K562 (cell line): ENCODE results near the gene MUC5B. TPM values are rescaled to one million over a fixed set of nuclear protein-coding genes. Genes with fewer than 3 reads are reported as not detected.

ENCODE experiments used
- ATAC-seq: fragments of 200-7000 bp; cut with Tn5 transposase; 3 replicates; pipeline ENCODE4 v1.9.1; 2020; ENCODE audit warnings: moderate library complexity
- BruUV-seq: library from RNA; stranded (reverse); fragments of 400-500 nt; replicated peaks from 2 replicates; lab custom pipeline; 2021; lab: Mats Ljungman, UMichigan
- CTCF ChIA-PET: fragments of 300-600 bp; formaldehyde crosslinking; extraction: SDS; loops from one replicate; lab custom pipeline; 2021; ENCODE audit warnings: low intra/inter-chr PET ratio; lab: Yijun Ruan, JAX
- POLR2A ChIA-PET: fragments of 300-600, 350-650 bp; sonication (Branson Sonifier 250); formaldehyde crosslinking; extraction: SDS; loops from one replicate; lab custom pipeline; 2021; ENCODE audit warnings: antibody characterized with exemption, inconsistent platforms; lab: Yijun Ruan, JAX
- DNase-seq, 4 experiments: peaks; one replicate each; pipeline versions ENCODE4 v3.0.0 to v3.0.0-alpha.2; 2011 to 2018; ENCODE audit warnings: low spot score in 3 of 4, mixed read lengths in 3 of 4; ENCODE audit errors: extremely low read depth in 1 of 4
- FAIRE-seq: peaks from 2 replicates; lab custom pipeline; 2011; peaks lifted over from hg19 to GRCh38; lab: Jason Lieb, UNC
- H2AFZ ChIP-seq: 2 replicates; pipeline ENCODE4 v1.6.0; 2011; ENCODE audit warnings: low read depth, low read length, control low read depth, inconsistent platforms
- H3K27ac ChIP-seq: fragments of 200-600 bp; 3 replicates; pipeline ENCODE4 v1.8.0; 2011; ENCODE audit warnings: low read depth, mild to moderate bottlenecking, control low read depth, inconsistent platforms, low read length, moderate library complexity, mixed read lengths; ENCODE audit errors: extremely low read depth
- H3K27me3 ChIP-seq, 2 experiments: fragments of 300-600 bp in 1 of 2; 2 replicates in 1 of 2; 3 replicates in 1 of 2; pipeline versions ENCODE4 v1.6.0 to v1.8.0; 2011; ENCODE audit warnings: inconsistent platforms in 2 of 2, low read length in 2 of 2, mild to moderate bottlenecking in 1 of 2, mixed read lengths in 1 of 2, moderate library complexity in 1 of 2; ENCODE audit not compliant: control insufficient read depth in 2 of 2, insufficient read depth in 2 of 2
- H3K36me3 ChIP-seq: fragments of 300-600 bp; 3 replicates; pipeline ENCODE4 v1.8.0; 2011; ENCODE audit warnings: mild to moderate bottlenecking, low read length, inconsistent platforms; ENCODE audit not compliant: control insufficient read depth, insufficient read depth
- H3K4me1 ChIP-seq, 2 experiments: fragments of 200-600 bp in 1 of 2; replicated peaks in 1 of 2; 2 replicates in 1 of 2; 3 replicates in 1 of 2; pipeline versions ENCODE4 v1.5.1 to v1.8.0; 2011; ENCODE audit warnings: inconsistent platforms in 2 of 2, low read length in 2 of 2, mild to moderate bottlenecking in 1 of 2, mixed read lengths in 1 of 2, moderate library complexity in 1 of 2; ENCODE audit not compliant: control insufficient read depth in 2 of 2, insufficient read depth in 2 of 2
- H3K4me2 ChIP-seq: 2 replicates; pipeline ENCODE4 v1.6.1; 2011; ENCODE audit warnings: low read length, control low read depth, inconsistent platforms, mixed read lengths; ENCODE audit not compliant: insufficient read depth
- H3K4me3 ChIP-seq: fragments of 200-600 bp; sonication (generic), shearing (Covaris generic); 2 replicates; pipeline ENCODE4 v1.5.1; 2016; ENCODE audit warnings: control low read depth, inconsistent platforms
- H3K79me2 ChIP-seq: fragments of 200-600 bp; 3 replicates; pipeline ENCODE4 v1.8.0; 2011; ENCODE audit warnings: low read length, inconsistent platforms; ENCODE audit not compliant: control insufficient read depth, insufficient read depth
- H3K9ac ChIP-seq, 2 experiments: 2 replicates each; pipeline versions ENCODE4 v1.6.0 to v1.6.1; 2011; ENCODE audit warnings: low read depth in 2 of 2, low read length in 2 of 2, control low read depth in 1 of 2, inconsistent platforms in 1 of 2, mild to moderate bottlenecking in 1 of 2, mixed read lengths in 1 of 2; ENCODE audit not compliant: insufficient read depth in 1 of 2
- H3K9me1 ChIP-seq: one replicate; pipeline ENCODE4 v1.6.0; 2011; ENCODE audit warnings: inconsistent platforms, mild to moderate bottlenecking, low read length, moderate library complexity; ENCODE audit not compliant: control insufficient read depth, insufficient read depth
- H3K9me3 ChIP-seq: replicated peaks from 2 replicates; pipeline ENCODE4 v1.5.1; 2011; ENCODE audit warnings: low read depth, low read length, inconsistent platforms; ENCODE audit not compliant: control insufficient read depth, insufficient read depth
- H4K20me1 ChIP-seq: replicated peaks from 2 replicates; pipeline ENCODE4 v1.6.1; 2011; ENCODE audit warnings: low read length, inconsistent platforms, mixed read lengths; ENCODE audit not compliant: control insufficient read depth, insufficient read depth
- COPS2 ChIP-seq: fragments of 450-650 bp; conservative IDR thresholded peaks from 2 replicates; pipeline ENCODE4 v1.6.1; 2016; ENCODE audit warnings: mild to moderate bottlenecking, moderate library complexity
- EGR1 ChIP-seq: fragments of 450-650 bp; conservative IDR thresholded peaks from 2 replicates; pipeline ENCODE4 v1.6.1; 2017; ENCODE audit warnings: mild to moderate bottlenecking
- ETS2 ChIP-seq: IDR thresholded peaks from 2 replicates; pipeline ENCODE4 v1.6.1; 2016; ENCODE audit warnings: borderline replicate concordance, missing genetic modification characterization, mild to moderate bottlenecking, moderate library complexity, missing compliant biosample characterization; ENCODE audit not compliant: poor library complexity, severe bottlenecking
- FIP1L1 ChIP-seq: fragments of 200-400 bp; formaldehyde crosslinking; IDR thresholded peaks from 2 replicates; pipeline ENCODE4 v1.6.1; 2018; ENCODE audit warnings: mild to moderate bottlenecking, low read depth, low read length; ENCODE audit not compliant: poor library complexity, severe bottlenecking
- JUNB ChIP-seq: fragments of 450-650 bp; formaldehyde crosslinking; conservative IDR thresholded peaks from 2 replicates; pipeline ENCODE4 v1.4.0; 2020; ENCODE audit warnings: mild to moderate bottlenecking
- PHB ChIP-seq: fragments of 250-450 bp; sonication (Bioruptor Pico); IDR thresholded peaks from 2 replicates; pipeline ENCODE4 v1.5.0; 2021
- POLR3A ChIP-seq: IDR thresholded peaks from 2 replicates; pipeline ENCODE4 v1.6.1; 2011; ENCODE audit warnings: borderline replicate concordance, mild to moderate bottlenecking, moderate library complexity; ENCODE audit not compliant: insufficient read length, insufficient read depth; ENCODE audit errors: extremely low read depth
- RBM34 ChIP-seq: fragments of 200-400 bp; formaldehyde crosslinking; IDR thresholded peaks from 2 replicates; pipeline ENCODE4 v1.6.1; 2018; ENCODE audit warnings: low read length, borderline replicate concordance; ENCODE audit not compliant: insufficient read depth
- ZNF174 ChIP-seq: fragments of 250-450 bp; sonication (Bioruptor Pico); IDR thresholded peaks from 2 replicates; pipeline ENCODE4 v1.4.0; 2020; ENCODE audit warnings: mild to moderate bottlenecking
- ZNF175 ChIP-seq: fragments of 200-800 bp; sonication (Bioruptor generic); IDR thresholded peaks from 2 replicates; pipeline ENCODE4 v1.6.1; 2016; ENCODE audit warnings: low read depth, mild to moderate bottlenecking, missing genetic modification characterization, missing compliant biosample characterization
- WGBS: fragments of 100-300 bp; shearing (Covaris generic); methylation state at CpG from one replicate; pipeline ENCODE4 v1.1.6; 2016; ENCODE audit warnings: low coverage, mixed read lengths; ENCODE audit not compliant: insufficient coverage; ENCODE audit errors: missing lambda C conversion rate; 5-methylcytosine and 5-hydroxymethylcytosine counted together
- in situ Hi-C: fragments of 300-500 bp; cut with MboI; formaldehyde crosslinking; loops from 4 replicates; pipeline ENCODE4 v1.15.0; 2018; ENCODE audit warnings: inconsistent platforms, mixed read lengths
- intact Hi-C: fragments of 100-400 bp; cut with micrococcal nuclease; formaldehyde crosslinking; loops from 2 replicates; pipeline ENCODE4 v1.14.2; 2022
- polyA plus RNA-seq, 8 experiments: library from polyadenylated mRNA; depleted of rRNA in 4 of 8; stranded (reverse) in 5 of 8; unstranded in 3 of 8; fragments of >200 nt; fragmentation: Nextera tagmentation in 2 of 8; fragmentation: Illumina TruSeq in 1 of 8; extraction: Ambion mirVana in 2 of 8; extraction: Trizol in 1 of 8; gene quantifications; 2 replicates each; pipeline versions ENCODE4 v1.2.1 to v1.2.3, GENCODE V29; 2011 to 2014; ENCODE audit warnings: inconsistent platforms in 1 of 8, missing spikeins in 1 of 8
- total RNA-seq, 7 experiments: library from RNA; depleted of rRNA in 6 of 7; stranded (reverse); fragments of >200 nt in 6 of 7; fragmentation: Illumina TruSeq in 2 of 7; extraction: Trizol in 2 of 7; gene quantifications; 2 replicates each; pipeline versions ENCODE4 v1.2.1 to v1.2.3, GENCODE V29; 2011 to 2021; ENCODE audit warnings: low replicate concordance in 1 of 7
- TF ChIP-seq, protein P1 (sequence below), 2 experiments: fragments of 450-650 bp in 1 of 2; IDR thresholded peaks; 2 replicates each; pipeline ENCODE4 v1.6.1; 2011 to 2017; ENCODE audit warnings: low read depth in 2 of 2, antibody characterized with exemption in 1 of 2, borderline replicate concordance in 1 of 2, low read length in 1 of 2, mild to moderate bottlenecking in 1 of 2, mixed read lengths in 1 of 2; ENCODE audit not compliant: control insufficient read depth in 1 of 2

The MUC5B gene
- total and polyA plus RNA-seq, 9 of the 15 experiments (the other 6 are each of a cell fraction or from before 2014, with no cell fraction given) = 0.04 to 0.95 TPM; not detected in 7

- TF ChIP-seq, protein P1, sequence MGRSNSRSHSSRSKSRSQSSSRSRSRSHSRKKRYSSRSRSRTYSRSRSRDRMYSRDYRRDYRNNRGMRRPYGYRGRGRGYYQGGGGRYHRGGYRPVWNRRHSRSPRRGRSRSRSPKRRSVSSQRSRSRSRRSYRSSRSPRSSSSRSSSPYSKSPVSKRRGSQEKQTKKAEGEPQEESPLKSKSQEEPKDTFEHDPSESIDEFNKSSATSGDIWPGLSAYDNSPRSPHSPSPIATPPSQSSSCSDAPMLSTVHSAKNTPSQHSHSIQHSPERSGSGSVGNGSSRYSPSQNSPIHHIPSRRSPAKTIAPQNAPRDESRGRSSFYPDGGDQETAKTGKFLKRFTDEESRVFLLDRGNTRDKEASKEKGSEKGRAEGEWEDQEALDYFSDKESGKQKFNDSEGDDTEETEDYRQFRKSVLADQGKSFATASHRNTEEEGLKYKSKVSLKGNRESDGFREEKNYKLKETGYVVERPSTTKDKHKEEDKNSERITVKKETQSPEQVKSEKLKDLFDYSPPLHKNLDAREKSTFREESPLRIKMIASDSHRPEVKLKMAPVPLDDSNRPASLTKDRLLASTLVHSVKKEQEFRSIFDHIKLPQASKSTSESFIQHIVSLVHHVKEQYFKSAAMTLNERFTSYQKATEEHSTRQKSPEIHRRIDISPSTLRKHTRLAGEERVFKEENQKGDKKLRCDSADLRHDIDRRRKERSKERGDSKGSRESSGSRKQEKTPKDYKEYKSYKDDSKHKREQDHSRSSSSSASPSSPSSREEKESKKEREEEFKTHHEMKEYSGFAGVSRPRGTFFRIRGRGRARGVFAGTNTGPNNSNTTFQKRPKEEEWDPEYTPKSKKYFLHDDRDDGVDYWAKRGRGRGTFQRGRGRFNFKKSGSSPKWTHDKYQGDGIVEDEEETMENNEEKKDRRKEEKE (IDR thresholded peaks at IDR 0.05; ENCODE audit: borderline replicate concordance in 1 of 2, control insufficient read depth in 1 of 2, low read depth in 2 of 2, low read length in 1 of 2) = no peak
- TF ChIP-seq JUNB = no peak
These were observed 16.8 kb downstream of the MUC5B start (continued) for GRCh38 chr11:1239596-1240205.

DNA sequence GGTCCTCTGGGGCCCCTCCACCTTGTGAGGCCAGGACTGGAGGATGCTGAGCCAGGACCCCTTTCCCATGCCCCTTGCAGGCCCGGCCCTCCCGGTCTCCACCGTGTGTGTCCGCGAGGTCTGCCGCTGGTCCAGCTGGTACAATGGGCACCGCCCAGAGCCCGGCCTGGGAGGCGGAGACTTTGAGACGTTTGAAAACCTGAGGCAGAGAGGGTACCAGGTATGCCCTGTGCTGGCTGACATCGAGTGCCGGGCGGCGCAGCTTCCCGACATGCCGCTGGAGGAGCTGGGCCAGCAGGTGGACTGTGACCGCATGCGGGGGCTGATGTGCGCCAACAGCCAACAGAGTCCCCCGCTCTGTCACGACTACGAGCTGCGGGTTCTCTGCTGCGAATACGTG lies 17.9 kb downstream of the MUC5B start:
- in situ Hi-C loops = no loop called here
- POLR2A ChIA-PET = interaction anchor here (1.5 kb wide), 1 partner anchor 12 kb away, joined by 4 read pairs; no protein-coding TSS in a partner anchor
- DNase-seq (no peak), FAIRE-seq (no peak), ATAC-seq (no peak)
- Histone ChIP-seq H3K4me3 (no peak overlapping the region), H3K4me2 (no peak overlapping the region), H3K27ac (no peak overlapping the region), H3K27me3 (peaks cover 0 to 34% of the 10 kb centered on the region in 2 experiments; a peak in 2 of 5 replicates), H3K36me3 (no peaks in the 10 kb centered on the region), H3K4me1 (peaks cover 0 to 19% of the 10 kb centered on the region in 2 experiments; a peak in 1 of 5 replicates), H4K20me1 (peaks cover 16% of the 10 kb centered on the region; the same call in 1 of the 2 replicates), H3K79me2 (no peaks in the 10 kb centered on the region), H2AFZ (no peak overlapping the region), H3K9me3 (no peaks in the 10 kb centered on the region), H3K9me1 (no peaks in the 10 kb centered on the region), H3K9ac (no peak overlapping the region)
- intact Hi-C loops = no loop called here
- no TSS peak for BruUV-seq
- TF ChIP-seq ZNF175 (no peak), FIP1L1 (no peak), RBM34 (no peak), COPS2 (no peak), POLR3A (no peak), ZNF174 (CRISPR knock-in tag) (no peak), PHB (CRISPR knock-in tag) (no peak), EGR1 (no peak), ETS2 (tag) (no peak)
- WGBS = 37% methylated on average over 25 of the region's 25 CpGs
- CTCF ChIA-PET = no interaction called here
